NCI-H82 treated with DMSO at 0.1 percent for 48 hours (cell line): Measurements from ENCODE around the gene HOXA13.
A peak's percentile ranks its signal among the peaks of the same experiment; 100 is the strongest.

Experiments
- DNase-seq: peaks from one replicate; lab custom pipeline; 2025; ENCODE audit not compliant: unreplicated experiment; lab: John Stamatoyannopoulos, UW

Gene HOXA13

DNA sequence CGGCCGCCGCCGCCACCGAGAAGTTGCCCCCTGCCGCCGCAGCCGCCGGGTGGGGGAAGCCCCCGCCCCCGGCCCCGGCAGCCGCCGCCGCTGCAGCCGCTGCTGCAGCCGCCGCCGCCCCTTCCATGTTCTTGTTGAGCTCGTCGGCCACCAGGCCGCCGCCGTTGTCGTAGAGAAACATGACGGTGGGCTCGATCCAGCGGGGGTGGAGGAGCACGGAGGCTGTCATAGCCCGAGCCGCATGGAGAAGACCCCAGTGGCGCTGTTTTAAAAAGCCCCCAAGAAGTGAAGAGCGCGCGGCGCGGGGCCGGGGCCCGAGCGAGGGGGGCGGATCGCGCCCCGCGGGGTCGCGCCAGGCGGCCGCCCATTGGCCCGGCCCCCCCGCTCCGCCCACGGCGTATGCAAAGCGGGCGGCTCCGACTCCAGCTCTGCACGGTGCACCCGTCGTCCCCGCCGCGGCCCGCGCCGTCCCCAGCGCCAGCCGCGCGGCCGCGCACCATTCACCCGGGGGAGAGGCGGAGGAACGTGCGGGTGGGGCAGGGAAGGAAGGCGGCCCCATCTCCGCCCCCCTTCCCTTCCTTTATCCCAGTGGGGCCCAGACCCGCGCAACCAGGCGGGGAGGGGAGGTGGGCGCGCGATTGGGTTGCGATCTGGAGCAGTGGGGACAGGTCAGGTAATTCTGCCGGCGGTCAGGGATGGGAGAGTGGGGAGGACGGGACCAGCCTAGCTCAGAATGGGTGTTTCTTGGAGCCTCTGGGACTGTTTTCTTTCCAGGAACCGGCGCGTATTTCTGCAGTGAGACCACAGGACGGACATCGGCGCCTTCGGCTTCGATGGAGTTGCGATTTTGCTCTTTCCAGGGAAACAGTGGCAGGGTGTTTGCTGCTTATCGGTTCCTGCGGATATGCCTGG lies at the start of gene HOXA13:
TSS of gene HOXA13 (minus strand) at position 243 of the 912 bp plus-strand sequence. CDS start at position 229, 14 bp downstream.
- peak; percentile 68 for DNase-seq

- no peak for DNase-seq
Measured at GRCh38 chr7:27248911-27249723, 49.2 kb upstream of the HOXA13 start.

- no peak for DNase-seq
Measured at GRCh38 chr7:27248427-27248806, 48.5 kb upstream of the HOXA13 start.

DNA sequence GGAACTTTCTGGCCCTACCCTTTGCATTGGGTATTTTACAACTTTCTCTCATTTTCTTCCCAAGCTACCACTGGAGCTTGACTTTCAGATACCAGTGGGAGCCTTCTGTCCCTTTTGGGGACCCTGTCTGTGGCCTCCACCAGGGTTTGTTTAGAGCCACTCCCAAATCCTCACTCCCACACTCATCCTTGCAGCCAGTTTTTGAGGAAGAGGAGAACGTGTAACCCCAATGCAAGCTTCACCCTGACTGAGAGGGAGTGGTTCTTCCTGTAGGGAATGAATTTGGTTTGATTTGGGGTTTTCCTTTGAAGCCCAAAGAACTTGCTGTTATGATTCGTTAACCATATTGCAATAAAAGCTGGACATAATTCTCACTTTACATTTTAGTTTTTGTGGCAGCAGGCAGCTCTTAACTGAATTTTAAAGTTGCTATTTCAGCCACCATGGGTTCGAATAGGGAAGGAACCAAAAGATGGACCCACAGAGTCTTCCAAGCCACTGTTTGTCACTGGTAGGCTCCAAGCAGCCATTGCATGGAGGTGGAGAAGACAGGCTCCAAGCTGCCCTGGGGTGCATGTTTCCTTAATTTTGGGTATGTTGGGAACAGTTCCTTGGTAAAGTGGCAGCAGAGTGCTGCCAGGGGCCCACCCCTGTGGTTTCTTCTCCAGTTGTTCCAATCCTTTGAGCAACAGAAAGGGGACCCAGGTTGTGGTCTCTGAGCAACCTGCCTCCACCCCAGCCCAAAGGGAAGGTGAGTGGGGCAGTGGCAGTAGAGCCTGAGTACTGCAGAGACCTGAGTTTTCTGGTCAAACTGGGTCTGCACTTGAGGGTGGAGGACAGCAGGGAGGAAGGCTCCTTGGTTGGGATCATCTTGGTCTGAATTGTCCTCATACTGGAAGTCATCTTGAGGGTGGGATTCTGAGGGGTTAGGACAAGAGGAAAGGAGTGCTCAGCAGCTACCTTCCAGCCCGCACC lies 47.8 kb upstream of the HOXA13 start:
- no peak for DNase-seq

DNA sequence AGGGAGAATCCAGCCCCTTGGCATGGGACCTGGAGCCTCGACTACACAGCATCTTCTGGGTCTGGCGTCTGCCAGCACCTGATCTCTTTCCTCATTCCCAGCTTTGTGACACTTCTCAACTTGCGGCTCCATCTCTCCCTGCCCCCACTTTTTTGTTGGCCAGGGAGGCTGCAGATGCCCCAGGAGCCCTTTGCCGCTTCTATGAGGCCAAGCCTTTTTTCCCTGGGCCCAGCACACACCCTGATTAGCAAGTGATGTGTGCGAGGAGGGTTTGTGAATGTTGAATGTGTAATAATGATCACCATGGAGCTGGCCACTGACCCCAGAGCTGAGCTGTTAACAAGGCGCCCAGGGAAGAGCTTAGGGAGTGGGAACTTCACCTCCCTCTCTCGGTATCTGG lies 47.1 kb upstream of the HOXA13 start:
- no peak for DNase-seq

DNA sequence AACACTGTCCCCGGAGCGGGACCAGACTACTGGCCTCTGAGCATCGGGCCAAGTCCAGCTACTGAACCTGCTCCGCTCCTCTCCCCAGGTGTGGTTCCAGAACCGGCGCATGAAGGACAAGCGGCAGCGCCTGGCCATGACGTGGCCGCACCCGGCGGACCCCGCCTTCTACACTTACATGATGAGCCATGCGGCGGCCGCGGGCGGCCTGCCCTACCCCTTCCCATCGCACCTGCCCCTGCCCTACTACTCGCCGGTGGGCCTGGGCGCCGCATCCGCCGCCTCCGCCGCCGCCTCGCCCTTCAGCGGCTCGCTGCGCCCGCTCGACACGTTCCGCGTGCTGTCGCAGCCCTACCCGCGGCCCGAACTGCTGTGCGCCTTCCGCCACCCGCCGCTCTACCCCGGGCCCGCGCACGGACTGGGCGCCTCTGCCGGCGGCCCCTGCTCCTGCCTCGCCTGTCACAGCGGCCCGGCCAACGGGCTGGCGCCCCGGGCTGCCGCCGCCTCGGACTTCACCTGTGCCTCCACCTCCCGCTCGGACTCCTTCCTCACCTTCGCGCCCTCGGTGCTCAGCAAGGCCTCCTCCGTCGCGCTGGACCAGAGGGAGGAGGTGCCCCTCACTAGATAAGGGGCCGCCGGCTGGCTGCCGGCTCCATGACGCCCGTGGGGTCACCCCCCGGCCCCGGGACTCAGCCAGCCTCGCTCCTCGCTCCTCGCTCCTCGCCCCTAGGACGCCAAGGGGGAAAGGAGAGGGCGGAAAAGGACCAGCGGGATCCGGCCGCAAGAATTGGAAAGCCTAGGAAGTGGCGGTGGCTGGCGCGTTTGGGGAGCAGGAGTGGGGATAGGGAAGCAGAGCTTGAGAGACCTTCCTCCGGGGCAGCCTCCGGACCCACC lies 46.2 kb upstream of the HOXA13 start:
- no peak for DNase-seq

DNA sequence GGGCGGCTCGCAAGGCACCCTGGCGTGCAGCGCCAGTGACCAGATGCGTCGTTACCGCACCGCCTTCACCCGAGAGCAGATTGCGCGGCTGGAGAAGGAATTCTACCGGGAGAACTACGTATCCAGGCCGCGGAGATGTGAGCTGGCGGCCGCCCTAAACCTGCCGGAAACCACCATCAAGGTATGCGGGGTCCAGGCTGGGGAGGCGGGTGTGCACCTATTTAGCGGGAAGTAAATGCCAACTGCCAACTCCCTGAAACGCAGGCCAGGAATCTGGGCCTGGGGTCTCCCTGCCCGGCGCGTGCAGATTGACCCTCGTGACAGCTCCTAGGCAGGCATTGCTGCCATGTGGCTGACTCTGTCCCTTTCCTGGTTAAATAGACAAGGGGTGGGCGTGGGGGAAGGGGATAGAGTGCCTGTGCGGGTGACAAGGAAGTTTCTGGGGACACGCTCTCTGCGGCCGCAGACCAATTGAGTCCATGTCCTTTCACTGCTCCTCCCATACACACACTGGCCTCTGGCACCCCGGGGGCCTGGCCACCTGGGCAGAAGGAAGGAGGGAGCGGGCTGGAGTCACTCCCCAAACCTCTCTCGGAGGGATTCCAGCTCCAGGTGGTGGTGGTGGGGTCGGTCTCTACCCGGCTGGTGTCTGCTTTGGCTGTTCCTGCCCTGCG lies 45.4 kb upstream of the HOXA13 start:
- DNase-seq: no peak

GRCh38 chr7:27244488-27245123 lies 44.7 kb upstream of the HOXA13 start:
- DNase-seq: no peak

- no peak for DNase-seq
Measured at GRCh38 chr7:27243340-27244163, 43.7 kb upstream of the HOXA13 start.

DNA sequence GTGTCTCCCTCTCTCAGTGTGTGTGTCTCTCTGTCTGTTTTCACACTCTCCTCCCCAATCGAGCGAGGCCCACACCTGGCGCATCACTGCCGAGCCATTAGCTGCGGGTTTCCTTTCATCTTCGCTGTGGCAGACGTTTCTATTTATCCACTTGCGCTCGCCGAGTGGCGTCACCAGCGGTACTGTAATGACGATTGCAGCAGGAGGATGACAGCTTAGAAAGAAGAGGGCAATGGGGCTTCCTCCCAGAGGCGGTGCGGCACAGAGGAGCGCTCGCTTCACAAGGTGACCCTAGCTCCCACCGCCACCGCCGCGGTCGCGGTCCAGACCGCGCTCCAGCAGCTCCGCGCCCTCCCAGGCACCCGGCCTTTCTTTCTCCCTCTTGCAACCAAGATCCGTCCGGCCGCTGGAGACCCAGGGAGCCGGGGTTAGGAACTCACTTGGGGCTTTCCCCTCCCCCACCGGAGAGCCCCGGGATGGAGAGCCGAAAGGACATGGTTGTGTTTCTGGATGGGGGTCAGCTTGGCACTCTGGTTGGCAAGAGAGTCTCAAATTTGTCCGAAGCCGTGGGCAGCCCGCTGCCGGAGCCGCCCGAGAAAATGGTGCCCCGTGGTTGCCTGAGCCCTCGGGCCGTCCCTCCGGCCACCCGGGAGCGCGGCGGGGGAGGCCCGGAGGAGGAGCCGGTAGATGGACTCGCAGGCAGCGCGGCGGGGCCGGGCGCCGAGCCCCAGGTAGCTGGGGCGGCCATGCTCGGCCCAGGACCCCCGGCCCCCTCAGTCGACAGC lies 42.9 kb upstream of the HOXA13 start, which contains the start of gene EVX1:
TSS of gene EVX1 (plus strand) at position 248 of the 785 bp plus-strand sequence. CDS start at position 477, 229 bp downstream.
- no peak for DNase-seq

DNA sequence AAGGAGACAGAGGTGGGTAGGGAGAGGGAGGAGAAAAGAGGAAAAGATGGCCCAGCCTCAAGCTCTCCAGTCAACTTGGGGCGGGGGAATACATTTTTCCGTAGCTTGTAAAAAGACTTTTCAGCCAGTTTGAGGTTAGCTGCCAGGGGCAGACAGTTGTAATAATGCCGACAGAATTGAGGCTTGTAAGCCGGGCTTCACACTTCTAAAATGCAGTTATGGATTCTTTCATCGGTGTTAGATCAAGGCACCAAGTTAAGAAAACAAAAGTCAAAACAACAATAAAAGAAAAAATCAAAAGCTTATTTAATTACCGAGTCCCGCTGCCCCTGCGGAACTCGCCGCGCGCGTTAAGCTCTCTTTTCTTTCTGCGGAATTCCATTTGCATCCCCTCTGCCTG lies 42.3 kb upstream of the HOXA13 start:
- no peak for DNase-seq

- no peak for DNase-seq
Measured at GRCh38 chr7:27241189-27242056, 41.5 kb upstream of the HOXA13 start.

- DNase-seq: no peak
Measured at GRCh38 chr7:27240015-27240731, 40.3 kb upstream of the HOXA13 start.

DNA sequence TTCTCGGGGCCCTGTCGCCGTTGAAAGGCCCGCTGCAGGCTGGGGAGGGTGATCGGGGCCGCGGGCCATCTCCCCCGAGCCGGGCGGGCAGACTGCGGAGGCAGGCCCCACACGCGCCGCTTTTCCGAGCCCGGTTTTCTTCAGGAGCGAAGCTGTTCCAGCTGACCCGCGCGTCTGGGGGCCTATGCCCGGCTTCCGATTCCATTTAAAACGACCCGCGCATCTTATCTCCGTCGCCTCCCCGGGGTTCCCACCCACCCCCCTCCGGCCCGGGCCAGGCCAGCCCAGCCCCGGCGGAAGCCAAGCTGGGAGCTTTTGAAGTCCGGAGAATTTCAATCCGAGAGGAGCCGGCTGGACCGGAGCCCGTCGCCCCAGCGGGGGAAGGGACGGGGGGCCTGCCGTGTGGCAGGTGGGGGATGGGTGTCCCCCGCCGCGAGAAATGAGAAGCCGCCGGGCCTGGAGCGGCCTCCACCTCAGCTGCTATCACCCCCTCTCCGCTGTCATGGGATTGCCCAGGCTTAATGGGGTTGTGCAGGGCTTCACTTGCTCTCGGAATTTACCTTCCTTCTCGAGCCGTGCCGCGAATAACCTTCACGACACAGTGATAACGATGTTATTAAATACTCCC lies 39.6 kb upstream of the HOXA13 start:
- DNase-seq: no peak

DNA sequence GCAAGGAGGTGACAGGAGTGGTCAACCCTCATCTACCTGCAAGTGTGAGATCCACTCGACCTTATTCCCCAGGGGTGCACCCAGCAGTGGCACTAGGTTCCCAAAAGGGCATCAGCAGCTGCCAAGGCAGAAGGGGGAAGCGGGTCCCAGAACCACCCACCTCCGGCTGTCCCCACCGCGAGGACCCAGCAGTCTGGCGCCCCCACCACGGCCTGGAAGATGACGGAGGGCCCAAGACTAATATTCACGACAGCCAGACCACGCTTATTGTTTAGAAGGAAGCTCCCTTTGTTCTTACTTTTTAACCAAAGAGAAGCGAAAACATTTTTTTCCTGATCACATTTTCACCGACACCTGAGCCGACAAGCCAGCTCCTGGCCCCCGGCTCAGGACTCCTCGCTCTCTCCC lies 39.1 kb upstream of the HOXA13 start:
- DNase-seq: no peak
